ENCODE results near the gene FAAP100. TPM values are rescaled to one million over a fixed set of nuclear protein-coding genes. Genes with fewer than 3 reads are reported as not detected.

FAAP100 gene
- total RNA-seq, 4 donors from 2014 or later, result 26.2 to 90.5 (median 37.4) TPM

DNA sequence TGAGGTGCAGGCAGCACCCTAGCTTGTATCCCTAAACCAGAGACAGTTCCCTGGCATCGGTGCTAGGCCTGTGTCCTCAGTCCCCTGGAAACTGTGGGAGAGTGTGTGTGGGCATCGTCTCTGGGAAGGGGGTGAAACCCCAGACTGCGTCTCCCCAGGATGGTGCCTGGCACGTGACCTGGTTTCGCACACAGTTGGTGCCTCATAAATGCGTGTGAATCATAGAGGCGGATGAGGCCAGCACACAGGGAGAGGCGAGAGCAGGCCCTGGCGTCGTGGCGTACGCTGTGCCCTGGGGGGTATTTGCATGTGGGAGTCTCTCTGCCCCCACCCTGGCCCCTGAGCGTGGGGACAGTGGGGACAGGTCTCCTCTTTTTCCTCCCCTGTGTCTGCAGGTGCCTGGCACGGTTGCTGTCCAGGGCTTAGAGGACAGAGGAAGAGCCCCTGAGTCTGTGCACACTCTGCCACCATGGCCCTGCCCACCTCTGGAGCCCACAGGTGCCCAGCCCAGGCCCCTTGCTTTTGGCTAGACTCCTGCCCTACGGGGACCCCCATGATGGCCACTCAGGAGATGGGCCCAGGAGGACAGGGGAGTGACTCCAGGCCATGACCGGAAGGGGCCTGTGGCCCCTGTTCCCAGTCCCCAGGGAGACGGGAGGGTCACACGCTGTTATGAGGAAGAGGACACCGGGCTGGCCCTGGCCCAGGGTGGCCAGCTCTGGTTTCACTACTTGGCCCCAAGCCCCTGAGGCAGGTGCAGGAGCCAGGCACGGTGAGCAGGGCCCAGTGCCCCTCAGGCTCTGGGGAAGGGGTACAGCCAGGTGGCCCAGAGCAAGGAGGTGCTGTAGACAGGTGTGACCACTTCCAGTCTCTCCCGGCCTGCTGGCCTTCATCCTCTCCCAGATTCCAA is 25.2 kb downstream of the FAAP100 start:
- H3K27me3 ChIP-seq, result peaks cover 78% of the 10 kb centered on the region
- intact Hi-C loops (cut with DNase I; ENCODE audit: low total_unique reads), result no loop called here
- no peaks in the 10 kb centered on the region for H3K9me3 ChIP-seq
- H3K4me1 ChIP-seq, result peaks cover 0 to 18% (median 9%) of the 10 kb centered on the region in 4 donors
- in situ Hi-C loops (cut with MboI; ENCODE audit: low pct_ligation_motif_present in 1 of 4, low pct_unique_long_range_greater_than_20kb in 1 of 4, low sequenced_read_pairs in 3 of 4), result no loop called here
- H3K27ac ChIP-seq, result no peak overlapping the region
- H3K4me3 ChIP-seq, result no peak overlapping the region
- no peaks in the 10 kb centered on the region for H3K36me3 ChIP-seq
- no peak for DNase-seq
- 66 to 75% methylated on average over 2 to 18 of the region's 21 CpGs for WGBS, 2 donors (ENCODE audit: low coverage in 1 of 2)
- no peak for TF ChIP-seq EP300 (IDR thresholded peaks at IDR 0.05; ENCODE audit: low read depth)
- TF ChIP-seq POLR2A (IDR thresholded peaks at IDR 0.05), result no peak
- no peak for TF ChIP-seq POLR2AphosphoS5 (IDR thresholded peaks at IDR 0.05)
- no peak for TF ChIP-seq CTCF (IDR thresholded peaks at IDR 0.05)

GRCh38 chr17:81524865-81525159 is 27.3 kb downstream of the FAAP100 start:
- in situ Hi-C loops (cut with MboI; ENCODE audit: low pct_ligation_motif_present in 1 of 4, low pct_unique_long_range_greater_than_20kb in 1 of 4, low sequenced_read_pairs in 3 of 4) (no loop called here), intact Hi-C loops (cut with DNase I; ENCODE audit: low total_unique reads) (no loop called here)
- H3K4me1 ChIP-seq, result peaks cover 4 to 24% (median 10%) of the 10 kb centered on the region in 4 donors
- H3K4me3 ChIP-seq, result no peak overlapping the region
- WGBS, 2 donors (ENCODE audit: low coverage in 1 of 2), result 85% methylated on average over 7 of the region's 8 CpGs; no CpG with 5 or more reads in 1 of the 2 donors
- no peak for TF ChIP-seq EP300 (IDR thresholded peaks at IDR 0.05; ENCODE audit: low read depth)
- TF ChIP-seq CTCF (IDR thresholded peaks at IDR 0.05), result no peak
- no peak for TF ChIP-seq POLR2AphosphoS5 (IDR thresholded peaks at IDR 0.05)
- TF ChIP-seq POLR2A (IDR thresholded peaks at IDR 0.05), result no peak
- no peaks in the 10 kb centered on the region for H3K36me3 ChIP-seq
- no peak overlapping the region for H3K27ac ChIP-seq
- peaks cover 72% of the 10 kb centered on the region for H3K27me3 ChIP-seq
- no peak for DNase-seq
- H3K9me3 ChIP-seq, result no peaks in the 10 kb centered on the region

DNA sequence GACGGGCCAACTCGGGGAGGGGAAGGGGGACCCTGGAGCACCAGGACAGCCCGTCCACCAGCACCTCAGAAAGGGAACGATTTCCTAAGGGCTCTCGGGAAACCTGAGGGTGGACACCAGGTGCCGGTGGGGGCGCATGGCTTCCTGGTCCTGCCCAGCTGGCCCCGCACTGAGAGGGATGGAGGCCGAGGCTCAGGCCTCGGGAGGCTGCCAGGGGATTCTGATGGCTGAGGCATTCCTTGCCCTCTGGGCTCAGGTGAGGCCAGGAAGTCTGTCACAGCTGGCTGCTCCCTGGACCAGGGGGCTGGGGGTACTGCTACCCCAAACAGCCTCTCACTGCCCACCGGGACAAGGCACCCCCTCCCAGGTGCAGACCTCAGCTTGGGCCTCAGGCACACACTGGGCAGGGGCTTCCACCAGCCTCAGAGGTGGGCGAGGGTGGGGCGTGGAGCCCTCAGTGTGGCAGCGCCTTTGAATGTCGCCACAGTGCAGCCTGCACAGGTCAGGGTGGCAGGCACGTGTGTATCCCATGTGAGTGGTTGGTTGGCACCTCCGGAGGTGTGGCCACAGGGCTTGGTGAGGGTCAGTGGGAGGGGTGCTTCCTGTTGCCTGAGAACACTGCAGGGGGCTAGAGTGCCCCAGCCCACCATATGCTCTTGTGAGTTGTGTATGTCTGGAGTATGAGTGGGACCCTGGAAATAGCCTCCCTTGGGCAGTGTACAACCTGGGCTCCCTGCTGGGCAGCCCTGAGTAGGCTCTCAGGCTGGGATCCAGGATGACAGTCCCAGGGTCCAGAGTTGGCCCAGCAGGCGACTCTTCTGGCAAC is 27.9 kb downstream of the FAAP100 start:
- Histone ChIP-seq H3K9me3 (no peaks in the 10 kb centered on the region), H3K27me3 (peaks cover 67% of the 10 kb centered on the region), H3K36me3 (no peaks in the 10 kb centered on the region), H3K27ac (no peak overlapping the region), H3K4me1 (peaks cover 9 to 29% (median 16%) of the 10 kb centered on the region in 4 donors), H3K4me3 (no peak overlapping the region)
- in situ Hi-C loops (cut with MboI; ENCODE audit: low pct_ligation_motif_present in 1 of 4, low pct_unique_long_range_greater_than_20kb in 1 of 4, low sequenced_read_pairs in 3 of 4), result no loop called here
- no peak for DNase-seq
- WGBS, 2 donors (ENCODE audit: low coverage in 1 of 2), result 73% methylated on average over 12 of the region's 18 CpGs; no CpG with 5 or more reads in 1 of the 2 donors
- intact Hi-C loops (cut with DNase I; ENCODE audit: low total_unique reads), result no loop called here
- TF ChIP-seq POLR2A (IDR thresholded peaks at IDR 0.05), result no peak
- TF ChIP-seq EP300 (IDR thresholded peaks at IDR 0.05; ENCODE audit: low read depth), result no peak
- TF ChIP-seq POLR2AphosphoS5 (IDR thresholded peaks at IDR 0.05), result no peak
- no peak for TF ChIP-seq CTCF (IDR thresholded peaks at IDR 0.05)

GRCh38 chr17:81523402-81524038 is 28.6 kb downstream of the FAAP100 start:
- 68% methylated on average over 10 of the region's 17 CpGs; no CpG with 5 or more reads in 1 of the 2 donors for WGBS, 2 donors (ENCODE audit: low coverage in 1 of 2)
- Histone ChIP-seq H3K4me1 (peaks cover 17 to 35% (median 22%) of the 10 kb centered on the region in 4 donors), H3K4me3 (no peak overlapping the region), H3K9me3 (no peaks in the 10 kb centered on the region), H3K36me3 (no peaks in the 10 kb centered on the region), H3K27me3 (peaks cover 59% of the 10 kb centered on the region), H3K27ac (no peak overlapping the region)
- in situ Hi-C loops (cut with MboI; ENCODE audit: low pct_ligation_motif_present in 1 of 4, low pct_unique_long_range_greater_than_20kb in 1 of 4, low sequenced_read_pairs in 3 of 4), result no loop called here
- DNase-seq, result no peak
- TF ChIP-seq EP300 (IDR thresholded peaks at IDR 0.05; ENCODE audit: low read depth), result no peak
- no peak for TF ChIP-seq CTCF (IDR thresholded peaks at IDR 0.05)
- TF ChIP-seq POLR2AphosphoS5 (IDR thresholded peaks at IDR 0.05), result no peak
- TF ChIP-seq POLR2A (IDR thresholded peaks at IDR 0.05), result no peak
- intact Hi-C loops (cut with DNase I; ENCODE audit: low total_unique reads), result loop anchor here (1.0 kb wide), 1 partner anchor 36 kb away; no protein-coding TSS in a partner anchor
